ENCODE results near the gene CALHM2. TPM values are rescaled to one million over a fixed set of nuclear protein-coding genes. Genes with fewer than 3 reads are reported as not detected.

The CALHM2 gene, protein sequence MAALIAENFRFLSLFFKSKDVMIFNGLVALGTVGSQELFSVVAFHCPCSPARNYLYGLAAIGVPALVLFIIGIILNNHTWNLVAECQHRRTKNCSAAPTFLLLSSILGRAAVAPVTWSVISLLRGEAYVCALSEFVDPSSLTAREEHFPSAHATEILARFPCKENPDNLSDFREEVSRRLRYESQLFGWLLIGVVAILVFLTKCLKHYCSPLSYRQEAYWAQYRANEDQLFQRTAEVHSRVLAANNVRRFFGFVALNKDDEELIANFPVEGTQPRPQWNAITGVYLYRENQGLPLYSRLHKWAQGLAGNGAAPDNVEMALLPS
- total RNA-seq, result 54.6 and 56.3 TPM in 2 replicates

DNA sequence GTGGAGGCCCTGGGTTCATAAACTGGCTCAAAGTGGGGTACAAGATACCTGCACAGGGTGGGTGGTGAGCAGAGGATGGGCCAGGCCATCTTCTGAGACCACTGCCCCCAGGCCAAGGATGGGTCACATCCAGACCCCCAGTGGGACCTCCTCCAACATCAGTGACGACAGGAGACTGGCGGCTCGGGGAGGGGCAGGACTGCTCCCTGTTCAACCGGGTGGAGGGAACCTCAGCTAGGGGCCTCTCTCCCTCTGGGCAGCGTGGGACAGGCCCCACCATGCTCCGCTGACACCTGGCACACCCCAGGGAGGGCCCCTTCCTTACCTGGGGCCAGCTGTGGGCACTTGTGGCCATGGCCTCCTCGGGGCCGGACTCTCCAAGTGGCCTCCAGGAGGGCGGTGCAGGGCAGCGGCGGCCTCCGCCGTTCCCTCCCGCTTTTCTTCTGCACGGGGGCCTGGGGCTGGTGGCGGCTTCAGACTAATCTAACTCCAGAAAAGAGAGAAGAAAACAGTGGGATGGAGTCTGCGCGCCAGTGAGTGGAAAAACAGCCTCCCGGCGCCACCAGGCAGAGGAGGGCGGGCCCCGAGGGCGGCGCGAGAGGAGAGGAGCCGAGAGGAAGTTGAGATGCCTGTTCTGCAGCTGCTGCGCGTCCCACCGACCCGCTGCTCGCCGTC lies at the start of gene CALHM2:
Gene CALHM2, minus strand, starts transcription at position 540 of the 675 bp plus-strand sequence. CDS start 2,429 bp downstream, outside the sequence.
- Histone ChIP-seq H3K4me1 (ENCODE audit: insufficient read depth, low read length) (peaks cover 38% of the 10 kb centered on the region), H3K4me3 (ENCODE audit: insufficient read depth, low read length) (peak within 1 kb of the TSS; percentile 89), H3K9me3 (ENCODE audit: low read depth, low read length) (no peaks in the 10 kb centered on the region), H3K27ac (ENCODE audit: low read depth, low read length) (peak within 1 kb of the TSS; percentile 82), H3K36me3 (ENCODE audit: insufficient read depth, low read length) (peaks cover 24% of the 10 kb centered on the region), H3K4me2 (ENCODE audit: insufficient read depth, low read length) (peak within 1 kb of the TSS; percentile 95), H3K27me3 (ENCODE audit: insufficient read depth, low read length) (no peaks in the 10 kb centered on the region), H2AFZ (ENCODE audit: low read length) (peak within 1 kb of the TSS; percentile 82), H3K79me2 (ENCODE audit: insufficient read depth, low read length) (peaks cover 37% of the 10 kb centered on the region), H4K20me1 (ENCODE audit: insufficient read depth, low read length) (peaks cover 11% of the 10 kb centered on the region)
- peak; percentile 99 for DNase-seq (ENCODE audit: insufficient read length, low spot score, missing footprints)
- TF ChIP-seq, protein P1, sequence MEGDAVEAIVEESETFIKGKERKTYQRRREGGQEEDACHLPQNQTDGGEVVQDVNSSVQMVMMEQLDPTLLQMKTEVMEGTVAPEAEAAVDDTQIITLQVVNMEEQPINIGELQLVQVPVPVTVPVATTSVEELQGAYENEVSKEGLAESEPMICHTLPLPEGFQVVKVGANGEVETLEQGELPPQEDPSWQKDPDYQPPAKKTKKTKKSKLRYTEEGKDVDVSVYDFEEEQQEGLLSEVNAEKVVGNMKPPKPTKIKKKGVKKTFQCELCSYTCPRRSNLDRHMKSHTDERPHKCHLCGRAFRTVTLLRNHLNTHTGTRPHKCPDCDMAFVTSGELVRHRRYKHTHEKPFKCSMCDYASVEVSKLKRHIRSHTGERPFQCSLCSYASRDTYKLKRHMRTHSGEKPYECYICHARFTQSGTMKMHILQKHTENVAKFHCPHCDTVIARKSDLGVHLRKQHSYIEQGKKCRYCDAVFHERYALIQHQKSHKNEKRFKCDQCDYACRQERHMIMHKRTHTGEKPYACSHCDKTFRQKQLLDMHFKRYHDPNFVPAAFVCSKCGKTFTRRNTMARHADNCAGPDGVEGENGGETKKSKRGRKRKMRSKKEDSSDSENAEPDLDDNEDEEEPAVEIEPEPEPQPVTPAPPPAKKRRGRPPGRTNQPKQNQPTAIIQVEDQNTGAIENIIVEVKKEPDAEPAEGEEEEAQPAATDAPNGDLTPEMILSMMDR (IDR thresholded peaks at IDR 0.05; ENCODE audit: extremely low read depth, low read depth, low read length), result no peak

DNA sequence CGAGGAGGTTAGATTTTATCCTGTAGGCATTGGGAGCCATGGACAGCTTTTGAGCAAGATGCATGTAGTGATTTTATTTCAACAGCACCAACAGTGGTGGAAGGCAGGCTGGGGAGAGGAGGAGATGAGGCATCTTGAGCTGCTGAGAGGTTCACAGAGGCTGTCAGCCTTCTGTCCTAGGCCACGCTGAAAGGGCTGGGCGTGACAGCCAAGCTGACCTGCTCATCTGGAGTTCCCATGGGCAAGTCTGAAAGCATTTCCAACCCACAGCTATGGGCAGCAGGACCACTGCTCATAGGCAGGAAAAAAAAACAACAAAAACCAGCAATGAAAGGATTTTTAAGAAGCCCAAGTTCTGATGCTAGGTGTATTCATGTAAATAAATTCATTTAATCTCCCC lies 49.0 kb upstream of the CALHM2 start:
- no peak overlapping the region for H3K27ac ChIP-seq (ENCODE audit: low read depth, low read length)
- H3K36me3 ChIP-seq (ENCODE audit: insufficient read depth, low read length), result no peaks in the 10 kb centered on the region
- H4K20me1 ChIP-seq (ENCODE audit: insufficient read depth, low read length), result peaks cover 8% of the 10 kb centered on the region
- H3K4me2 ChIP-seq (ENCODE audit: insufficient read depth, low read length), result no peak overlapping the region
- peaks cover 10% of the 10 kb centered on the region for H3K4me1 ChIP-seq (ENCODE audit: insufficient read depth, low read length)
- H3K4me3 ChIP-seq (ENCODE audit: insufficient read depth, low read length), result no peak overlapping the region
- H3K79me2 ChIP-seq (ENCODE audit: insufficient read depth, low read length), result no peaks in the 10 kb centered on the region
- H3K9me3 ChIP-seq (ENCODE audit: low read depth, low read length), result no peaks in the 10 kb centered on the region
- peaks cover 78% of the 10 kb centered on the region for H3K27me3 ChIP-seq (ENCODE audit: insufficient read depth, low read length)
- DNase-seq (ENCODE audit: insufficient read length, low spot score, missing footprints), result peak; percentile 39
- TF ChIP-seq, protein P1 (IDR thresholded peaks at IDR 0.05; ENCODE audit: extremely low read depth, low read depth, low read length), result no peak
- H2AFZ ChIP-seq (ENCODE audit: low read length), result no peak overlapping the region

DNA sequence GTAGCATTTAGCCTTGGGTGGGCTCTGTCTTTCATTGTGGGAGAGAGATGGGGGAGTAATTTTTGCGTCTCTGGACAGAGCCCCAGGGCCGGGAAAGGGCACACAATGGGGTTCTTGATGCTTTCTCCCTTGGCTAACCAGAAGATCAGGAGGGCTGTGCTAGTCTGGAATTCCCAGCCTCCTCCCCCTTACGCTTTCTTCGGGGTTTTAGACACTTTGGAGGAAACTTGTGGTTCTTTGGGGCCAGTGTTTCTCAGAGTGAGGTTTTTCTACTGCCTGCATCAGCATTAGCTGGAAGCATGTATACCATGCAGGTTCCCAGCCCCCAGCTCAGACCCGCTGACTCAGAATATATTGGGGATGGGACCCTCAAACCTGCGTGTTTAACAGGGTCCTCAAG lies 48.3 kb upstream of the CALHM2 start:
- peak; percentile 66 for DNase-seq (ENCODE audit: insufficient read length, low spot score, missing footprints)
- peaks cover 78% of the 10 kb centered on the region for H3K27me3 ChIP-seq (ENCODE audit: insufficient read depth, low read length)
- H3K36me3 ChIP-seq (ENCODE audit: insufficient read depth, low read length), result no peaks in the 10 kb centered on the region
- H3K4me2 ChIP-seq (ENCODE audit: insufficient read depth, low read length), result no peak overlapping the region
- no peaks in the 10 kb centered on the region for H3K79me2 ChIP-seq (ENCODE audit: insufficient read depth, low read length)
- H3K4me3 ChIP-seq (ENCODE audit: insufficient read depth, low read length), result no peak overlapping the region
- peaks cover 8% of the 10 kb centered on the region for H4K20me1 ChIP-seq (ENCODE audit: insufficient read depth, low read length)
- H3K4me1 ChIP-seq (ENCODE audit: insufficient read depth, low read length), result peaks cover 10% of the 10 kb centered on the region
- H2AFZ ChIP-seq (ENCODE audit: low read length), result no peak overlapping the region
- TF ChIP-seq, protein P1 (IDR thresholded peaks at IDR 0.05; ENCODE audit: extremely low read depth, low read depth, low read length), result no peak
- H3K27ac ChIP-seq (ENCODE audit: low read depth, low read length), result no peak overlapping the region
- H3K9me3 ChIP-seq (ENCODE audit: low read depth, low read length), result no peaks in the 10 kb centered on the region

DNA sequence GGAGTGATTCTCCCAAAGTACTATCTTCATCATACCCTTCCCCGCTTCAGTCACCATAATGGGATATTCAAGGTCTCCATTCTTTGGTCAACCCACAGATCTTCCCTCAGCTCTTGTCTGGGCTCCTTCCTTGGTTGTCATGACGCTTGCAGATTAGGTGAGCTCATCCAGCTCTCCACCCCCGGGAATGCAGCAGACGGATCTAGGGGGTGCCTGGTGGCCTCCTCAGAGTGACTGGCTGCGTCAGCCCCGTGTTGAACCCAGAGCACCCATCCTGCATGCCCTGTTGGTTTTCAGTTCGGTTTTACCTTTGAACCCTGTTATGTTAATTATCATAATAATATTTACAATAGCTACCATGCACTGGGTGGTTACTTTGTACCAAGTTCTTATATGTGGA lies 47.7 kb upstream of the CALHM2 start:
- H2AFZ ChIP-seq (ENCODE audit: low read length), result no peak overlapping the region
- peak; percentile 66 for DNase-seq (ENCODE audit: insufficient read length, low spot score, missing footprints)
- H3K36me3 ChIP-seq (ENCODE audit: insufficient read depth, low read length), result no peaks in the 10 kb centered on the region
- H3K27ac ChIP-seq (ENCODE audit: low read depth, low read length), result no peak overlapping the region
- peaks cover 8% of the 10 kb centered on the region for H4K20me1 ChIP-seq (ENCODE audit: insufficient read depth, low read length)
- H3K4me1 ChIP-seq (ENCODE audit: insufficient read depth, low read length), result peaks cover 10% of the 10 kb centered on the region
- no peaks in the 10 kb centered on the region for H3K79me2 ChIP-seq (ENCODE audit: insufficient read depth, low read length)
- TF ChIP-seq, protein P1 (IDR thresholded peaks at IDR 0.05; ENCODE audit: extremely low read depth, low read depth, low read length), result no peak
- H3K27me3 ChIP-seq (ENCODE audit: insufficient read depth, low read length), result peaks cover 80% of the 10 kb centered on the region
- H3K9me3 ChIP-seq (ENCODE audit: low read depth, low read length), result no peaks in the 10 kb centered on the region
- H3K4me3 ChIP-seq (ENCODE audit: insufficient read depth, low read length), result no peak overlapping the region
- no peak overlapping the region for H3K4me2 ChIP-seq (ENCODE audit: insufficient read depth, low read length)

Measured in osteoblast (primary cell).